Renal cortical epithelial cell (primary cell): ENCODE results near the gene VPREB3. TPM values are rescaled to one million over a fixed set of nuclear protein-coding genes. Genes with fewer than 3 reads are reported as not detected.

ENCODE experiments used
- DNase-seq: peaks from one replicate; pipeline ENCODE4 v3.0.0-alpha.2; 2011; ENCODE audit warnings: low read depth
- total RNA-seq: library from RNA; depleted of rRNA; stranded (reverse); fragments of >200 nt; gene quantifications from 2 replicates; pipeline ENCODE4 v1.2.3, GENCODE V29; 2014

Gene VPREB3
- total RNA-seq, 1 donor from 2014 or later: not detected

- no peak for DNase-seq
Measured at GRCh38 chr22:23782703-23783102, 28.5 kb upstream of the VPREB3 start.

- no peak for DNase-seq
Measured at GRCh38 chr22:23782252-23782651, 28.0 kb upstream of the VPREB3 start.

GRCh38 chr22:23781511-23782183, 27.4 kb upstream of the VPREB3 start:
- DNase-seq: no peak

- no peak for DNase-seq
Measured at GRCh38 chr22:23781065-23781464, 26.8 kb upstream of the VPREB3 start.

- no peak for DNase-seq
Measured at GRCh38 chr22:23780146-23780748, 26.0 kb upstream of the VPREB3 start.

GRCh38 chr22:23779731-23780130, 25.5 kb upstream of the VPREB3 start:
- no peak for DNase-seq

GRCh38 chr22:23779083-23779482, 24.9 kb upstream of the VPREB3 start:
- no peak for DNase-seq

- no peak for DNase-seq
Measured at GRCh38 chr22:23778577-23778900, 24.3 kb upstream of the VPREB3 start.

- DNase-seq: no peak
Measured at GRCh38 chr22:23777776-23778576, 23.8 kb upstream of the VPREB3 start.

- DNase-seq: no peak
Measured at GRCh38 chr22:23775779-23776375, 21.7 kb upstream of the VPREB3 start.

- peak; percentile 77 for DNase-seq
Measured at GRCh38 chr22:23774922-23775436, 20.8 kb upstream of the VPREB3 start.

GRCh38 chr22:23774114-23774921, 20.1 kb upstream of the VPREB3 start:
- no peak for DNase-seq

GRCh38 chr22:23773483-23774113, 19.4 kb upstream of the VPREB3 start:
- DNase-seq: no peak

- DNase-seq: no peak
Measured at GRCh38 chr22:23772649-23773473, 18.6 kb upstream of the VPREB3 start, which contains the start of gene MMP11. MMP11 (plus strand) TSS chr22:23772849; CDS start chr22:23772871, 22 bp downstream.

GRCh38 chr22:23772315-23772648, 18.1 kb upstream of the VPREB3 start:
- DNase-seq: no peak

GRCh38 chr22:23769321-23769965, 15.2 kb upstream of the VPREB3 start:
- no peak for DNase-seq

- peak; percentile 33 for DNase-seq
Measured at GRCh38 chr22:23767673-23768548, 13.7 kb upstream of the VPREB3 start, which contains the start of gene CHCHD10. CHCHD10 (minus strand) TSS chr22:23767972; CDS start chr22:23767874, 98 bp downstream.

GRCh38 chr22:23767303-23767672, 13.1 kb upstream of the VPREB3 start:
- no peak for DNase-seq
